GM13976 (cell line): Measurements from ENCODE around the gene TOPBP1.

Experiments used
- DNase-seq: peaks from one replicate; pipeline ENCODE4 v3.0.0; 2012; ENCODE audit warnings: low spot score
- in situ Hi-C: fragments of 300-500 bp; cut with MboI; formaldehyde crosslinking; loops from one replicate; pipeline ENCODE4 v1.12.0; 2022; ENCODE audit warnings: low sequenced_read_pairs, mixed read lengths, inconsistent platforms; ENCODE audit not compliant: unreplicated experiment
- TF ChIP-seq, protein P1 (sequence below): IDR thresholded peaks from 2 replicates; pipeline ENCODE4 v1.5.1; 2012; ENCODE audit warnings: borderline replicate concordance, mild to moderate bottlenecking; ENCODE audit not compliant: insufficient read depth; ENCODE audit errors: extremely low read depth, missing control alignments, control extremely low read depth

Gene TOPBP1

DNA sequence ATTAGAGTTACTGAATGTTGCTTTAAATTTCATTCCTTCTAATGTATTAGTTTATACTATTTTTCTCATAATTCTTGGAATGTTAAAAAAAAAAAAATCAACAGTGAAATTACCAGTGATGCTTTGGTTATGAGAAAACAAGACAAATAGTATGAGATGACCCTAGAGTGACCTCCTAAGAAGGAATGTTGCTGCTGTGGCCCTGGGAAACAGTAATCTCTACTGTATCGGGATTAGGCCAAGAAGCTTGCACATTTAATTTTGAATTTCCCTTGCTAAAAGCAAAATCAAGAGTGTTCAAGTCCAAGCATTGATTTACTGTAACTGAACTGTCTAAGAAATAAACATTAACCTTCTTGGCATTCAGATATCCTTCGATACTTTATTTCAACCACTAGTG, 18.1 kb downstream of the TOPBP1 start:
- in situ Hi-C loops = no loop called here
- TF ChIP-seq, protein P1, sequence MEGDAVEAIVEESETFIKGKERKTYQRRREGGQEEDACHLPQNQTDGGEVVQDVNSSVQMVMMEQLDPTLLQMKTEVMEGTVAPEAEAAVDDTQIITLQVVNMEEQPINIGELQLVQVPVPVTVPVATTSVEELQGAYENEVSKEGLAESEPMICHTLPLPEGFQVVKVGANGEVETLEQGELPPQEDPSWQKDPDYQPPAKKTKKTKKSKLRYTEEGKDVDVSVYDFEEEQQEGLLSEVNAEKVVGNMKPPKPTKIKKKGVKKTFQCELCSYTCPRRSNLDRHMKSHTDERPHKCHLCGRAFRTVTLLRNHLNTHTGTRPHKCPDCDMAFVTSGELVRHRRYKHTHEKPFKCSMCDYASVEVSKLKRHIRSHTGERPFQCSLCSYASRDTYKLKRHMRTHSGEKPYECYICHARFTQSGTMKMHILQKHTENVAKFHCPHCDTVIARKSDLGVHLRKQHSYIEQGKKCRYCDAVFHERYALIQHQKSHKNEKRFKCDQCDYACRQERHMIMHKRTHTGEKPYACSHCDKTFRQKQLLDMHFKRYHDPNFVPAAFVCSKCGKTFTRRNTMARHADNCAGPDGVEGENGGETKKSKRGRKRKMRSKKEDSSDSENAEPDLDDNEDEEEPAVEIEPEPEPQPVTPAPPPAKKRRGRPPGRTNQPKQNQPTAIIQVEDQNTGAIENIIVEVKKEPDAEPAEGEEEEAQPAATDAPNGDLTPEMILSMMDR = no peak
- DNase-seq = no peak

DNA sequence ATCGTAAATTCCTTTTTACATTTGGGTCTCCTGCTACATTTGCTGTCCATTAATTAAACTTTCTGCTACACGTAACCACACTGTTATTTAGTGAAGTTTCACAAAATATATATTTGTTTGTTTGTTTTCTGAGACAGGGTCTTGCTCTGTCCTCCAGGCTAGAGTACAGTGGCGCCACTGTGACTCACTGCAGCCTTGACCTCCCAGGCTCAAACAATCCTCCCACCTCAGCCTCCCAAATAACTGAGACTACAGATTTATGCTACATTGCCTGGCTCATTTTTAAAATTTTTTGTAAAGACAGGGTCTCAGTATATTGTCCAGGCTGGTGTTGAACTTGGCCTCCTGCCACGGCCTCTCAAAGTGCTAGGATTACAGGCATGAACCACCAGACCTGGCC, 20.5 kb downstream of the TOPBP1 start:
- TF ChIP-seq, protein P1 = no peak
- DNase-seq = no peak
- in situ Hi-C loops = no loop called here

DNA sequence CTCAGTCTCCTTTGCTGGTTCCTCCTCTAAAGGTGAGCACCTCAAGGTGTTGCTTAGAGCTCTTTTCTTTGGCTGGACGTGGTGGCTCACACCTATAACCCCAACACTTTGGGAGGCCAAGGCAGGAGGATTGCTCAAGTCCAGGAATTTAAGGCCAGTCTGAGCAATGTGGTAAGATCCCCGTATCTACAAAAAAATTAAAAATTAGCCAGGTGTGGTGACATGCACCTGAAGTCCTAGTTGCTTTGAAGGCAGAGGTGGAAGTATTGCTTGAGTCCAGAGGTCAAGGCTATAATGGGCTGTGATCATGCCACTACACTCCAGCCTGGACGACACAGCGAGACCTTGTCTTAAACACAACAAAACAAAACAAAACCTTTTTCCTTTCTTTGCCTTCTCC, 28.3 kb downstream of the TOPBP1 start:
- DNase-seq = no peak
- in situ Hi-C loops = no loop called here

DNA sequence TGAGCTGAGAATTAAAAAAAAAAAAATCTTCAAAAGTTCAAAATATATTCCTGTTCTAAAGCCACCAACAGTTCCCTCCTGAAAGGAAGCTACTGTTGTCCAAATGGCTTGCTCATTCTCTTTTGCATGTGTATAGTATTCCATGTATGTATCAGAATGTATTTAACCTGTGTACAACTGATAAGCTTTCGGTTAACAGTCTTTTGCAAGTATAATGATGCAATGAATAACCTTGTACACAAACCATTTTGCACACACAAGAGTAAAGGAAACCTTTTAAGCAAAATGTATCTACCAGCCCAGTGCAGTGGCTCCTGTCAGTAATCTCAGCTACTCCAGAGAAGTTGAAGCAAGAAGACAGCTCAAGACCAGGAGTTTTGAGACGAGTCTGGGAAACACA, 32.6 kb downstream of the TOPBP1 start:
- DNase-seq = no peak
- in situ Hi-C loops = no loop called here
- TF ChIP-seq, protein P1 = no peak

More for the DNA sequence above, 28.3 kb downstream of the TOPBP1 start:
- TF ChIP-seq, protein P1 = no peak

DNA sequence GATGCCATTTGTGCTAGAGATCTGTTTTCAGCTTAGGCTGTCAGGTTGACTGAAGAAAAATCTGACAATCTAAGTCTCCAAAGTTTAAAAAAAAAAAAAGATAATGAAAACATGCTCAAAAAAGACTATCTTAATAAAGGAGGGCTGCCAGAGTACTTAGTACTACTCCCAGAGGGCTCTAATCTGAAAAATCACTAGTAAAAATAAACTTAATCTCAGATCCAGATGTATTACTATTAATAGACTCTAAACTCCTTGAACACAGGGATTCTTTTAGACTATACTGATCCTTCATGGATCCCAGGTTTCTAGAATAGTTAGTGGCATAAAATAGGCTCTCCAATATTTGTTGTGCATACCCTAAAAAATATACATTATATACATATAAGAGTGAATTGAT, 34.0 kb downstream of the TOPBP1 start:
- TF ChIP-seq, protein P1 = no peak
- DNase-seq = no peak
- in situ Hi-C loops = no loop called here

DNA sequence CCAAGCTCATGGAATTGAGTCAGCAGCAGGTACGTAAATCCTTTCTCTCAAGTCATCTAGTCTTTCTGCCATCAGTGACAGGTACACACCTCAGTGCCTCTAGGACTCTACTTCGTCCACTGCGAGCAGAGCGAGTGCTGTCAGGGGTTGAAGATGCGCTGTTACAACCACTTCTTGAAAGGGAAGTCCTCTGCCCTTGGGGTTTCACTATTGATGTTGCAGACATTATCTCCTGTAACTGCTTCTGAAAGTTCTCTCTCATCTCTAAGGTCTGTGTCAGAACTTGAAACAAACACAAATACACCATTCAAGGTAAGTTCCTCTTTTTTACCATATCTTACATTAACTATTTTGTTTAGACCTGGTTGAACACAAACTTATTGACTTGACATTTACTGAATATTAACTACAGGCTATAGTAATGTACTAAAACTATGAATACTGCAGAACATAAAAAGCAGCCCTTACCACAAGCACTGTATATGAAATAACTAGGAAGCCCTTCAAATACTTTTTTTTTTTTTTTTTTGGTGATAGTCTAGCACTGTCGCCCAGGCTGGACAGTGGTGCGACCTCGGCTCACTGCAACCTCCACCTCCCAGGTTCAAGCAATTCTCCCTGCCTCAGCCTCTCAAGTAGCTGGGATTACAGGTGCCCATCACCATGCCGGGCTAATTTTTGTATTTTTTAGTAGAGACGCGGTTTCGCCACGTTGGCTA, 41.5 kb downstream of the TOPBP1 start:
- TF ChIP-seq, protein P1 = no peak

More for the DNA sequence above, 41.5 kb downstream of the TOPBP1 start:
- in situ Hi-C loops = no loop called here
- DNase-seq = peak; percentile 70
